Fibroblast of pulmonary artery (primary cell): ENCODE measurements around the gene ARHGAP15.

Experiments used
- DNase-seq: peaks from one replicate; pipeline ENCODE4 v3.0.0-alpha.2; 2010; ENCODE audit warnings: low read depth
- H3K4me3 ChIP-seq: replicated peaks from 2 replicates; pipeline ENCODE4 v1.5.1; 2011; ENCODE audit warnings: low read depth, mild to moderate bottlenecking, control low read depth, low read length, moderate library complexity
- CTCF ChIP-seq: IDR thresholded peaks from 2 replicates; pipeline ENCODE4 v1.5.1; 2011; ENCODE audit warnings: mild to moderate bottlenecking, control low read depth, low read length, inconsistent platforms; ENCODE audit errors: missing control alignments

The ARHGAP15 gene

DNA sequence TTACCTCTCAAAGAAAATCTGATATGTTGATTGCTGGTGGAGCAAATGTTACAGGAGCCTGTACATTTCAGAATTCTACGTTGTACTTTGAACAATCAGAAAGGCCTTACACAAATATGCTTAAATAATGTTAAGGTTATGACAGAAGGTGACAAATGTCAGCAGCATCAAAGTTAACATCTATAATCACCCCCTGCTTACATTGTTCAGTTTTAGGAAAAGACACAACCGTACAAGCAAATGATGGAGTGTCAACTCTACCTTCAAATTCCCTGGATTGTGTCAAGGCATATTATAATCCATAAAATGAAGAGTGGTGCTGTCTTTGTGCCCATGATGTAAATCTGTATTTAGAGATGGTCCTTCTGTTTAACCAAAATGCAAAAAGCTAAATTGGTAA, 465.5 kb downstream of the ARHGAP15 start:
- no peak for TF ChIP-seq CTCF
- DNase-seq = no peak
- no peak overlapping the region for H3K4me3 ChIP-seq

- no peak for TF ChIP-seq CTCF
- DNase-seq = peak; percentile 26
- no peak overlapping the region for H3K4me3 ChIP-seq
Measured at GRCh38 chr2:143600116-143600515, 470.9 kb downstream of the ARHGAP15 start.

DNA sequence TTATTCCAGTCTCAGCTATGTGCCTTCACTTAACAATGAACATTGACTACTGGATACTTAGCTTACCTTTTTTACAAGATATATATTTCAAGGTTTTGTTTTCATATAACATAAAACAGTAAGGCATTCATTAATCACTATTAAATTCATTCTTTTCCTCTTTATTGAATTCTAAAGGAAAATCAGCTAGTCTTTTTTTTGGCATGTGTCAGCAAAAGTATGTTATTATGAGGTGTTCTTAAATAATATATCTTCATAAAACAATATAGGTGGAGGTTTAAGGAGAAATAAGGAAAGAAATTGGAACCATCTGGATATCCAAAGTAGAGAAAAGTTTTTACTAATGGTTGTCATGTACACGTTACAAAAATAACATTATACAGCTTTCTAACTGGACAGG, 472.6 kb downstream of the ARHGAP15 start:
- TF ChIP-seq CTCF = no peak
- H3K4me3 ChIP-seq = no peak overlapping the region
- DNase-seq = no peak

DNA sequence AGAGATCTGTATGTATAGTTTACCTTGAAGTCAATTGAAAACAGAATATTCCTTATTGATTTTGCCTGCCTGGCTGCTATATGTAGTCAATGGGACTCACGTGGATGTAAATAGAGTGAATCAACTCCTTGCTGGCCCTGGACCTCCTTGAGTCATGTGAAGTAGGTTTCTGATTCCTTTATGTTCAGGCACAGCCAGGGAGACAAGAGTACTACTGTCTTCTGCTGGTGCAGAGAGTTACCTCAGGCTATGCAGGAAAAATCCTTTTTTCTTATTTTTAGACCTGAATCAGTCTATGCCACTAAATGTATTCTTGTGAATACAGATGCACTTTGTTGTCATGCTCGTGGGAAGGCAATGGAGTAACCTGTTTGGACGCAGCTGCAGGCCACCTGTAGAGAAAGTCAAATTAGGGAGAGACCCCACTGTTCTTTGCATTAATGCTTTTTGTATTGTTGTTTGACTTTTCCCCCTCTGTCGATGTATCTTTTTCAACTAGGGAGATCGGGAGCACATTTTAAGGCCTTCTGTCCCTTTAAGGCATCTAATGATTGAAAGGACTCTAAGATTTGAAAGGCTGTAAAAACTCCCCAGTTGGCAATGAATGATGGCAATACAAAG, 473.9 kb downstream of the ARHGAP15 start:
- H3K4me3 ChIP-seq = no peak overlapping the region
- no peak for TF ChIP-seq CTCF
- DNase-seq = no peak

DNA sequence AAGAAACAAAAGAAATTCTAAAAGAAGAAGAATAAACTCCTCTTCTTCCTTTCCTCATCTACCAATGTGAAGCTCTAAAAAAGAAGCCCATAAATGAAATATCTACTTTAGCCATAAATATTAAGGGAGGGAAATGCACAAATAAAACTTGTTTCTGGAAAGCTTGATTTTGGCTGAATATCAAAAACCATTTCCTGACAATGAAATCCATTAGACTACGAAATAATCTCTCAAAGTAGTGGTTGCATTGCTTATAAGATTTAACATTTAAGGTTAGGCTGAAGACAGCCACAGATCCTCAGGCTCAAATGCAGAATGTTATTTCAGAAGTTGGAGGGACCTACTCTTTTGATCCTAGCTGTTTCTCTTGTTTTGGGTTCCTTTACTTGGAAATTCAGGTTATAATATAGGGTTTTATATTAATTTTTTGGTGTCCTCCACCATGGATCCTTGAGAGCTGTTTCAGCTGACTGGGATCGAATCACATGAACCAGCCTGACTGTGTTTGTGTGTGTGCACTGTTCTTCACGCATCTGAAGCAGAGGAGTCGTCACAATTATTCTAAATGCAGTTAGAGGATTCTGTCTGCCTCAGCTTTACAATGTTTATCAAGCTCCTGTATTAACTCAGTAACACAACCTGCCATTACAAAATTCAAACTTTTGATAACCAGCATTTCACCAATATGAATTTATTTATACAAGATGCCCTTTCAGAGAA, 474.8 kb downstream of the ARHGAP15 start:
- no peak for DNase-seq
- H3K4me3 ChIP-seq = no peak overlapping the region
- TF ChIP-seq CTCF = no peak

GRCh38 chr2:143604566-143604959, 475.3 kb downstream of the ARHGAP15 start:
- TF ChIP-seq CTCF = no peak
- DNase-seq = no peak
- no peak overlapping the region for H3K4me3 ChIP-seq
